CD8-positive, alpha-beta memory T cell (primary cell): ENCODE data around the gene ZNF618. TPM values are rescaled to one million over a fixed set of nuclear protein-coding genes. Genes with fewer than 3 reads are reported as not detected.
"Not testable (repeated sequence)": the region's sequence is repeated elsewhere in the genome, so short reads cannot be mapped to it uniquely, and the experiment has no call there.

Source experiments
- CTCF ChIA-PET: fragments of 350-600 bp; sonication (Branson Sonifier 250); formaldehyde crosslinking; loops from one replicate; lab custom pipeline; 2021; ENCODE audit warnings: antibody characterized with exemption; lab: Charles Lee
- POLR2A ChIA-PET: fragments of 350-600 bp; sonication (Branson Sonifier 250); formaldehyde crosslinking; loops from one replicate; lab custom pipeline; 2021; ENCODE audit warnings: antibody characterized with exemption; lab: Charles Lee
- DNase-seq, 5 donors: peaks; one replicate each; pipeline versions ENCODE4 v3.0.0 to v3.0.0-alpha.2; 2020 to 2022; ENCODE audit warnings: mixed read lengths in 1 of 5
- H3K27ac ChIP-seq: one replicate; pipeline ENCODE4 v1.7.0; 2013; ENCODE audit warnings: low read depth, mild to moderate bottlenecking, low read length, moderate library complexity
- H3K27me3 ChIP-seq: 2 replicates; pipeline ENCODE4 v1.7.0; 2013; ENCODE audit warnings: low read length, mild to moderate bottlenecking; ENCODE audit not compliant: insufficient read depth, poor library complexity, severe bottlenecking
- H3K36me3 ChIP-seq: 2 replicates; pipeline ENCODE4 v1.7.0; 2013; ENCODE audit warnings: mild to moderate bottlenecking, low read length, moderate library complexity; ENCODE audit not compliant: insufficient read depth
- H3K4me1 ChIP-seq: 2 replicates; pipeline ENCODE4 v1.7.0; 2013; ENCODE audit warnings: mild to moderate bottlenecking, low read length, moderate library complexity; ENCODE audit not compliant: insufficient read depth
- H3K4me3 ChIP-seq: 2 replicates; pipeline ENCODE4 v1.7.0; 2013; ENCODE audit warnings: mild to moderate bottlenecking, low read length
- H3K9me3 ChIP-seq: 2 replicates; pipeline ENCODE4 v1.7.0; 2013; ENCODE audit warnings: mild to moderate bottlenecking, low read length
- H3K27ac Mint-ChIP-seq, 8 donors: one replicate each; pipeline ENCODE4 v1.8.0; 2020 to 2021; ENCODE audit warnings: mixed read lengths in 8 of 8, mild to moderate bottlenecking in 6 of 8, inconsistent platforms in 3 of 8, moderate library complexity in 3 of 8
- H3K27me3 Mint-ChIP-seq, 2 donors: one replicate each; pipeline ENCODE4 v1.8.0; 2020 to 2021; ENCODE audit warnings: mixed read lengths in 2 of 2, mild to moderate bottlenecking in 1 of 2, moderate library complexity in 1 of 2
- H3K36me3 Mint-ChIP-seq, 3 donors: one replicate each; pipeline ENCODE4 v1.8.0; 2020 to 2021; ENCODE audit warnings: mixed read lengths in 3 of 3, inconsistent platforms in 1 of 3, mild to moderate bottlenecking in 1 of 3
- H3K4me1 Mint-ChIP-seq, 3 donors: one replicate each; pipeline ENCODE4 v1.8.0; 2020 to 2021; ENCODE audit warnings: mixed read lengths in 3 of 3, inconsistent platforms in 1 of 3, mild to moderate bottlenecking in 1 of 3
- H3K4me3 Mint-ChIP-seq, 7 donors: one replicate each; pipeline ENCODE4 v1.8.0; 2020 to 2021; ENCODE audit warnings: mixed read lengths in 7 of 7, mild to moderate bottlenecking in 6 of 7, moderate library complexity in 4 of 7, inconsistent platforms in 2 of 7
- H3K9me3 Mint-ChIP-seq, 5 donors: one replicate each; pipeline ENCODE4 v1.8.0; 2020 to 2022; ENCODE audit warnings: mixed read lengths in 5 of 5, mild to moderate bottlenecking in 3 of 5, moderate library complexity in 2 of 5, inconsistent platforms in 1 of 5
- polyA plus RNA-seq: library from polyadenylated mRNA; unstranded; fragments of 300-500 nt; fragmentation: Illumina TruSeq; gene quantifications from one replicate; pipeline ENCODE4 v1.2.3, GENCODE V29; 2021
- total RNA-seq, 2 experiments: library from RNA; stranded (reverse); gene quantifications; one replicate each; pipeline ENCODE4 v1.2.3, GENCODE V29; 2021

The ZNF618 gene
- total and polyA plus RNA-seq, 3 experiments from 2014 or later: 0.55 to 1.2 (median 0.57) TPM

DNA sequence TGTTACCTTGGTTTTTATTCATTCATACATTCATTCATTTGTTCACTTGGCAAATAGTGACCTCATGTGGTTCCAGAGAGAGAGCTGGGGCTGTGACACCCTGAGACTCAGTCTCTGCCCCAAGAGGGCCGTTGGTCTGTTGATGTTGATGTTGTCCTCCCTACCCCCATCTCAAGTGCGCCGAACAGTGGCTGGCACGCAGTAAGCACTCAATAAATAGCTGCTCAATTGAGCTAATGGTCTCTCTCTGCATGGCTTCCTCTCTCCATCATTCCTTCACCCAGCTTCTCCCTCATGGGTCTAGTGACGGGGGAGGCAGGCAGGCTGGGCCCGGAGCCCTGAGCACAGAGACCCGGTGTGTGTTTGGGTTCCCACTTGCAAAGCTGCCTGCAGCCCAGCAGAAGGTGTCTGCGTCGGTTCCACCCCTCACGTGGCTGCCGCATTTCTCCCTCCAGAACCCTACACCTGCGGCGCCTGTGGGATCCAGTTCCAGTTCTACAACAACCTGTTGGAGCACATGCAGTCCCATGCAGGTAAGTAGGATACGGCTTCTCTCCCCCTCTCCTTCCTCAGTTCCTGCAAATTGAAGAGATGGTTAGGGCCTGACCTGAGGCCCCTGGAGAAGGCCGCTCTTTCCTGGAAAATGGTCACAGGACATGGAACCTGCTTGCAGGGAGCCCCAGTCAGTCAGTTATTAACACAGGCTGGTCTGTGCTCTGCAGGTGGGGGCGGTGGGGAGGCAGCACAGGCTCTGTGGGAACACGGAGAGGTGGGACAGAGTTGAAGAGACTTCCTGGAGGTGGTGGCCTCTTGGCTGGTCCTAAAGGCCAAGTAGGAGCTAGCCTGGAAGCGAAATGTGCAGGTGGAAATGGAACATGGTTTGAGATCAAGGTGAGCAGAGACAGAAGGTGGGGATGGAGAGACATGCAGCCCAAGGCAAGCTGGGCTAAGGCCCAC lies 160.0 kb downstream of the ZNF618 start:
- no peaks in the 10 kb centered on the region for H3K4me1 ChIP-seq
- no peaks in the 10 kb centered on the region for H3K27me3 ChIP-seq
- Mint-ChIP-seq H3K36me3 (peaks cover 0 to 3% (median 0%) of the 10 kb centered on the region in 3 donors), H3K27ac (no peak overlapping the region), H3K27me3 (peaks cover 0 to 2% of the 10 kb centered on the region in 2 donors), H3K4me1 (no peaks in the 10 kb centered on the region), H3K4me3 (no peak overlapping the region), H3K9me3 (no peaks in the 10 kb centered on the region)
- ChIA-PET POLR2A (no interaction called here), CTCF (no interaction called here)
- no peaks in the 10 kb centered on the region for H3K36me3 ChIP-seq
- no peaks in the 10 kb centered on the region for H3K9me3 ChIP-seq
- no peak overlapping the region for H3K27ac ChIP-seq
- no peak overlapping the region for H3K4me3 ChIP-seq
- DNase-seq: no peak

DNA sequence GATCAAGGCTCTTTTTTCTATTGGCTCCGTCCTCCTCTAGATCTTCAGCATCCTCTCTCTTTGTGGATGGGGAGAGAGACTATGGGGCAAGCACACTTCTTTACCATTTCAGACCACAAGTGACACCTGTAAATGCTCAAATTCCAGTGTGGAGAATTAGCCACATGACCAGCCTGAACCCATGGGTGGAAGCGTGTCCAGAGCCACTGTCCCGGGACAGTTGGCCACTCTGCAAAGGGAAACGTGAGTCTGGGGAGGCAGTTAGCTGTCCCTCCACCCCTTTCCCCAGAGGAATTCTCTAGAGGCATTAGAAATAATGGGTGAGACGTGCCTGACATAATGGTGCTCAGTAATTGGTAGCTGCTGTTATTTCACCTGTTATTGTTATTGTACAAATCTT lies 161.1 kb downstream of the ZNF618 start:
- no peak overlapping the region for H3K4me3 ChIP-seq
- ChIA-PET POLR2A (no interaction called here), CTCF (no interaction called here)
- Mint-ChIP-seq H3K27ac (no peak overlapping the region), H3K27me3 (peaks cover 0 to 2% of the 10 kb centered on the region in 2 donors), H3K4me3 (no peak overlapping the region), H3K4me1 (no peaks in the 10 kb centered on the region), H3K9me3 (no peaks in the 10 kb centered on the region), H3K36me3 (peaks cover 0 to 3% (median 0%) of the 10 kb centered on the region in 3 donors)
- DNase-seq: no peak
- H3K4me1 ChIP-seq: no peaks in the 10 kb centered on the region
- H3K27me3 ChIP-seq: no peaks in the 10 kb centered on the region
- no peaks in the 10 kb centered on the region for H3K9me3 ChIP-seq
- no peak overlapping the region for H3K27ac ChIP-seq
- H3K36me3 ChIP-seq: no peaks in the 10 kb centered on the region

GRCh38 chr9:114037961-114038723 lies 162.0 kb downstream of the ZNF618 start:
- no peak overlapping the region for H3K4me3 Mint-ChIP-seq
- H3K4me1 Mint-ChIP-seq: no peaks in the 10 kb centered on the region
- no peaks in the 10 kb centered on the region for H3K36me3 ChIP-seq
- peaks cover 0 to 2% of the 10 kb centered on the region in 2 donors for H3K27me3 Mint-ChIP-seq
- POLR2A ChIA-PET: no interaction called here
- H3K9me3 ChIP-seq: no peaks in the 10 kb centered on the region
- H3K27ac ChIP-seq: no peak overlapping the region
- no peaks in the 10 kb centered on the region for H3K4me1 ChIP-seq
- CTCF ChIA-PET: interaction anchor here (1.3 kb wide), 1 partner anchor 45 kb away, joined by 3 read pairs; no protein-coding TSS in a partner anchor
- no peaks in the 10 kb centered on the region for H3K27me3 ChIP-seq
- no peaks in the 10 kb centered on the region for H3K9me3 Mint-ChIP-seq
- no peak overlapping the region for H3K27ac Mint-ChIP-seq
- DNase-seq: no peak
- no peak overlapping the region for H3K4me3 ChIP-seq
- H3K36me3 Mint-ChIP-seq: peaks cover 0 to 1% (median 0%) of the 10 kb centered on the region in 3 donors

DNA sequence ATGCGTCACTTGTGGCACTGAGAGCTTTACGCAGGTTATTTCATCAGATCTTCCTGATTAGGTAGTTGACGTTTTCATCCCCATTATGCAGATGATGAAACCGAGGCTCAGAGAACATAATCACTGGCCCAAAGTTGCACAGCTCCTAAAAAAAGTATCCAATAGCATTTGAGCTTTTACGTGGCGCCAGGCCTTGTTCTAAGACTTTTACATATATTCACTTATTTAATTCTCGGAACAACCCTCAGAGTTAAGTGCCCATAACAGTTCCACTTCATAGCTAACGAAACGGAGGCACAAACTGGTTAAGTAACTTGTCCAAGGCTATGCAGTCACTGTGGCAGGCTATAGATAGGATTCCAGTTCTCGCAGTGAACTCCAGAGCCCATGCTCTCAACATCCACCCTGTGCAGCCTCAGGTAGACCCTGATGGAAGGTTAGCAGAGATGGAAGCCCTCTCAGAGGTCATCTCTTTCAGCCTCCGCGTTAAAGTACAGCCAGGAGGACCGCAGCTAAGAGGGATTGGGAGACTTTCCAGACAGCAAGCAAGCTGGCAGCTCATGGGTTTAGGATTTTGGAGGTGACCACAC lies 162.7 kb downstream of the ZNF618 start:
- Histone ChIP-seq H3K27ac (no peak overlapping the region), H3K27me3 (no peaks in the 10 kb centered on the region), H3K4me1 (no peaks in the 10 kb centered on the region), H3K36me3 (no peaks in the 10 kb centered on the region), H3K4me3 (no peak overlapping the region), H3K9me3 (no peaks in the 10 kb centered on the region)
- ChIA-PET CTCF (interaction anchor here (1.3 kb wide), 1 partner anchor 44 kb away, joined by 3 read pairs; no protein-coding TSS in a partner anchor), POLR2A (no interaction called here)
- H3K4me3 Mint-ChIP-seq: no peak overlapping the region
- peaks cover 0 to 1% (median 0%) of the 10 kb centered on the region in 3 donors for H3K36me3 Mint-ChIP-seq
- DNase-seq: no peak
- no peaks in the 10 kb centered on the region for H3K4me1 Mint-ChIP-seq
- no peak overlapping the region for H3K27ac Mint-ChIP-seq
- H3K9me3 Mint-ChIP-seq: no peaks in the 10 kb centered on the region
- peaks cover 0 to 2% of the 10 kb centered on the region in 2 donors for H3K27me3 Mint-ChIP-seq

- Histone ChIP-seq H3K36me3 (no peaks in the 10 kb centered on the region), H3K9me3 (no peaks in the 10 kb centered on the region), H3K4me1 (no peaks in the 10 kb centered on the region), H3K4me3 (no peak overlapping the region), H3K27ac (no peak overlapping the region), H3K27me3 (no peaks in the 10 kb centered on the region)
- DNase-seq: no peak
- ChIA-PET POLR2A (no interaction called here), CTCF (interaction anchor here (1.3 kb wide), 1 partner anchor 43 kb away, joined by 3 read pairs; no protein-coding TSS in a partner anchor)
- Mint-ChIP-seq H3K27me3 (peaks cover 0 to 2% of the 10 kb centered on the region in 2 donors), H3K27ac (no peak overlapping the region), H3K36me3 (peaks cover 0 to 1% (median 0%) of the 10 kb centered on the region in 3 donors), H3K4me3 (no peak overlapping the region), H3K9me3 (no peaks in the 10 kb centered on the region), H3K4me1 (no peaks in the 10 kb centered on the region)
These were observed 163.4 kb downstream of the ZNF618 start for GRCh38 chr9:114039484-114039883.

DNA sequence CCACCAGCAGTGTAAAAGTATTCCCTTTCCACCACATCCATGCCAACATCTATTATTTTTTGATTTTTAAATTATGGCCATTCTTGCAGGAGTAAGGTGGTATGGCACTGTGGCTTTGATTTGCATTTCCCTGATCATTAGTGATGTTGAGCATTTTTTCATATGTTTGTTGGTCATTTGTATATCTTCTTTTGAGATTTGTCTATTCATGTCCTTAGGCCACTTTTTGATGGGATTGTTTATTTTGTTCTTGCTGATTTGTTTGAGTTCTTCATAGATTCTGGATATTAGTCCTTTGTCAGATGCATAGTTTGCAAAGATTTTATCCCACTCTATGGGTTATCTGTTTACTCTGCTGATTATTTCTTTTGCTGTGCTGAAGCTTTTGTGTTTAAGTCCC lies 167.6 kb downstream of the ZNF618 start:
- H3K4me3 Mint-ChIP-seq, H3K36me3 ChIP-seq, H3K4me1 ChIP-seq, CTCF ChIA-PET, H3K27ac ChIP-seq, H3K27ac Mint-ChIP-seq, POLR2A ChIA-PET, H3K4me3 ChIP-seq, DNase-seq, H3K27me3 ChIP-seq, H3K9me3 ChIP-seq, H3K36me3 Mint-ChIP-seq, H3K4me1 Mint-ChIP-seq, H3K9me3 Mint-ChIP-seq: not testable (repeated sequence)
- H3K27me3 Mint-ChIP-seq: peaks cover 2 to 18% of the 10 kb centered on the region in 2 donors

DNA sequence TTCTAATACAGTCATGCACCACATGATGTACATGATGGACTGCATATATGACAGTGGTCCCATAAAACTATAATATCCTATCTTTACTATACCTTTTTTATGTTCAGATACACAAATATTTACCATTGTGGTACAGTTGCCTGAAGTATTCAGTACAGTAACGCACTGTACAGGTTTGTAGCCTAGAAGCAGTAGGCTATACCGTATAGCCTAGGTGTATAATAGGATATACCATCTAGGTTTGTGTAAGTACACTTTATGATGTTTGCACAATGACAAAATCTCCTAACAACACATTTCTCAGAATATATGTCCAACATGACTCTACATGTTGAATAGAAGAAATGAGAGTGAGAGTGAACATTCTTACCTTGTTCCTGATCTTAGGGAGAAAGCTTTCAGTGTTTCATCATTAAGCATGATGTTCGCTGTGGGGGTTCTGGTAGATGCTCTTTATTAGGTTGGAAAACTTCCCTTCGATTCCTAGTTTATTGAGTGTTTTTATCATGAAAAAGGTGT lies 170.2 kb downstream of the ZNF618 start:
- Mint-ChIP-seq H3K36me3 (peaks cover 0 to 11% (median 2%) of the 10 kb centered on the region in 3 donors), H3K27me3 (peaks cover 2 to 18% of the 10 kb centered on the region in 2 donors), H3K4me1 (no peaks in the 10 kb centered on the region), H3K27ac (no peak overlapping the region), H3K4me3 (no peak overlapping the region), H3K9me3 (peaks cover 0 to 3% (median 0%) of the 10 kb centered on the region in 5 donors)
- Histone ChIP-seq H3K4me3 (no peak overlapping the region), H3K27me3 (no peaks in the 10 kb centered on the region), H3K36me3 (no peaks in the 10 kb centered on the region), H3K9me3 (no peaks in the 10 kb centered on the region), H3K27ac (no peak overlapping the region), H3K4me1 (no peaks in the 10 kb centered on the region)
- ChIA-PET POLR2A (no interaction called here), CTCF (no interaction called here)
- no peak for DNase-seq
